GM12878 (cell line): Measurements from ENCODE around the gene ZCRB1. TPM values are rescaled to one million over a fixed set of nuclear protein-coding genes. Genes with fewer than 3 reads are reported as not detected.

Experiments
- ATAC-seq: fragments of 200-7000 bp; cut with Tn5 transposase; 3 replicates; pipeline ENCODE4 v1.9.1; 2020; ENCODE audit warnings: mild to moderate bottlenecking, moderate library complexity
- BruUV-seq: library from RNA; stranded (reverse); fragments of 400-500 nt; replicated peaks from 2 replicates; lab custom pipeline; 2021; lab: Mats Ljungman, UMichigan
- CTCF ChIA-PET: fragments of 300-600 bp; sonication (Branson Sonifier 250); formaldehyde crosslinking; extraction: SDS; loops from one replicate; lab custom pipeline; 2021; ENCODE audit warnings: inconsistent platforms; lab: Yijun Ruan, JAX
- POLR2A ChIA-PET: fragments of 350-600 bp; formaldehyde crosslinking; extraction: SDS; loops from one replicate; lab custom pipeline; 2021; ENCODE audit warnings: inconsistent platforms; lab: Charles Lee
- RAD21 ChIA-PET: fragments of 300-600 bp; sonication (Branson Sonifier 250); formaldehyde crosslinking; loops from one replicate; lab custom pipeline; 2023; ENCODE audit warnings: antibody characterized with exemption; ENCODE audit not compliant: unreplicated experiment; lab: Charles Lee
- SMC1A ChIA-PET: fragments of 300-600 bp; sonication (Branson Sonifier 250); formaldehyde crosslinking; loops from one replicate; lab custom pipeline; 2023; ENCODE audit not compliant: unreplicated experiment, uncharacterized antibody; lab: Charles Lee
- DNase-seq: peaks from one replicate; pipeline ENCODE4 v3.0.0-alpha.2; 2011; ENCODE audit warnings: low read depth, low spot score
- FAIRE-seq: peaks from 3 replicates; lab custom pipeline; 2011; peaks lifted over from hg19 to GRCh38; lab: Jason Lieb, UNC
- H2AFZ ChIP-seq: 2 replicates; pipeline ENCODE4 v1.6.0; 2011; ENCODE audit warnings: low read depth, low read length, control low read depth; ENCODE audit not compliant: control insufficient read depth
- H3K27ac ChIP-seq: 2 replicates; pipeline ENCODE4 v1.5.1; 2011; ENCODE audit warnings: control low read depth; ENCODE audit not compliant: control insufficient read depth, insufficient read depth
- H3K27me3 ChIP-seq, 2 experiments: replicated peaks in 1 of 2; 2 replicates each; pipeline versions ENCODE4 v1.6.0 to v1.6.1; 2011; ENCODE audit warnings: low read length in 1 of 2; ENCODE audit not compliant: control insufficient read depth in 2 of 2, insufficient read depth in 2 of 2
- H3K36me3 ChIP-seq, 2 experiments: 2 replicates each; pipeline ENCODE4 v1.5.1; 2011; ENCODE audit warnings: low read length in 1 of 2; ENCODE audit not compliant: control insufficient read depth in 2 of 2, insufficient read depth in 2 of 2
- H3K4me1 ChIP-seq: 2 replicates; pipeline ENCODE4 v1.6.1; 2011; ENCODE audit warnings: mild to moderate bottlenecking, low read length, moderate library complexity, mixed read lengths; ENCODE audit not compliant: control insufficient read depth, insufficient read depth
- H3K4me2 ChIP-seq: 2 replicates; pipeline ENCODE4 v1.6.0; 2011; ENCODE audit warnings: control low read depth; ENCODE audit not compliant: control insufficient read depth, insufficient read depth
- H3K4me3 ChIP-seq: fragments of 200-600 bp; sonication (generic); 2 replicates; pipeline ENCODE4 v1.5.1; 2016
- H3K79me2 ChIP-seq: 2 replicates; pipeline ENCODE4 v1.6.0; 2011; ENCODE audit warnings: low read length; ENCODE audit not compliant: control insufficient read depth, insufficient read depth
- H3K9ac ChIP-seq: 2 replicates; pipeline ENCODE4 v1.8.0; 2011; ENCODE audit warnings: low read length, control low read depth, mixed read lengths; ENCODE audit not compliant: control insufficient read depth, insufficient read depth
- H3K9me3 ChIP-seq: replicated peaks from 3 replicates; pipeline ENCODE4 v1.5.1; 2011; ENCODE audit warnings: mild to moderate bottlenecking, low read length; ENCODE audit not compliant: control insufficient read depth, insufficient read depth
- H4K20me1 ChIP-seq: 2 replicates; pipeline ENCODE4 v1.6.0; 2011; ENCODE audit not compliant: control insufficient read depth, insufficient read depth
- EZH2 ChIP-seq: IDR thresholded peaks from 2 replicates; pipeline ENCODE4 v1.6.1; 2012; ENCODE audit warnings: low read depth, mild to moderate bottlenecking, control low read depth, inconsistent platforms, low read length, borderline replicate concordance; ENCODE audit not compliant: control insufficient read depth
- IKZF1 ChIP-seq: fragments of 450-650 bp; conservative IDR thresholded peaks from 2 replicates; pipeline ENCODE4 v1.6.1; 2017; ENCODE audit warnings: antibody characterized with exemption, mild to moderate bottlenecking
- IRF5 ChIP-seq: fragments of 450-650 bp; IDR thresholded peaks from 2 replicates; pipeline ENCODE4 v1.6.1; 2017; ENCODE audit warnings: borderline replicate concordance
- REST ChIP-seq: IDR thresholded peaks from 2 replicates; pipeline ENCODE4 v1.6.1; 2012; ENCODE audit warnings: mild to moderate bottlenecking, low read depth, low read length
- SIN3A ChIP-seq: IDR thresholded peaks from 2 replicates; pipeline ENCODE4 v1.6.1; 2012; ENCODE audit warnings: low read depth, low read length, improper control_type of control experiment
- SRF ChIP-seq, 2 experiments: IDR thresholded peaks; 2 replicates each; pipeline ENCODE4 v1.6.1; 2011; ENCODE audit warnings: low read depth in 2 of 2, low read length in 2 of 2, mild to moderate bottlenecking in 1 of 2, moderate library complexity in 1 of 2
- SUZ12 ChIP-seq: fragments of 200-600 bp; sonication (generic); IDR thresholded peaks from one replicate; pipeline ENCODE4 v1.6.1; 2018; ENCODE audit warnings: antibody characterized with exemption, mild to moderate bottlenecking; ENCODE audit not compliant: unreplicated experiment
- WGBS: methylation state at CpG from one replicate; pipeline ENCODE4 v1.1.6; 2016; ENCODE audit warnings: low lambda C conversion rate; ENCODE audit not compliant: insufficient replicate concordance, insufficient coverage; ENCODE audit errors: missing lambda C conversion rate; 5-methylcytosine and 5-hydroxymethylcytosine counted together
- in situ Hi-C: fragments of 300-500 bp; cut with MboI; formaldehyde crosslinking; loops from 9 replicates; pipeline ENCODE4 v1.14.3; 2018; ENCODE audit warnings: mixed read lengths
- intact Hi-C: fragments of 100-400 bp; cut with micrococcal nuclease; formaldehyde crosslinking; loops from one replicate; pipeline ENCODE4 v1.14.2; 2022; ENCODE audit not compliant: unreplicated experiment
- polyA plus RNA-seq, 11 experiments: library from polyadenylated mRNA; depleted of rRNA in 4 of 11; unstranded in 6 of 11; stranded (reverse) in 5 of 11; fragments of >200 nt; fragmentation: Nextera tagmentation in 4 of 11; fragmentation: Illumina TruSeq in 1 of 11; extraction: Ambion mirVana in 4 of 11; extraction: Trizol in 1 of 11; gene quantifications; 1 replicate in 1 of 11; 2 replicates in 10 of 11; pipeline versions ENCODE4 v1.2.1 to v1.2.3, GENCODE V29; 2011 to 2016; ENCODE audit warnings: inconsistent platforms in 2 of 11, missing spikeins in 2 of 11, low read depth in 1 of 11
- total RNA-seq, 4 experiments: library from RNA; depleted of rRNA in 3 of 4; stranded (reverse); fragments of >200 nt in 3 of 4; fragmentation: Illumina TruSeq in 1 of 4; extraction: Trizol in 1 of 4; gene quantifications; 2 replicates each; pipeline versions ENCODE4 v1.2.1 to v1.2.3, GENCODE V29; 2013 to 2021

Gene ZCRB1
- total and polyA plus RNA-seq, 10 of the 15 experiments (the other 5 are each of a cell fraction or from before 2014, with no cell fraction given), result 43.3 to 178 (median 88.6) TPM

DNA sequence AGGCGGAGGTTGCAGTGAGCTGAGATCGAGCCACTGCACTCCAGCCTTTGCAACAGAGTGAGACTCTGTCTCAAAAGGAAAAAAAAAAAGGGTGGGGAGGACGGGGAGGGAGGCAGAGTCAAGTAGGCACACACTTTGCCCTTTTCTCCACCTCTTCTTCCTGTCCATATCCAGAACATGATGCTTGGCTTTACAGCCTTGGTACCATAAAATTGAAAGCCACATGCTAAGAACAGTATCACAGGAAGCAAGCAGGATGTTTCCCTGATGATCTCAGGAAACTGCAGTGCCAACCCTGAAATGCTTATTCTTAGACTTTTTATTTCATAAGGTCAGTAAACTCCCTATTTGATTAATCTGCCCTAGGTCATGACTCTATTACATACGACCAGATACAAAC is 55.3 kb downstream of the ZCRB1 start:
- in situ Hi-C loops, result no loop called here
- no peak overlapping the region for H2AFZ ChIP-seq
- 67% methylated on average over 3 of the region's 4 CpGs for WGBS

More for the DNA sequence above, 55.3 kb downstream of the ZCRB1 start:
- Histone ChIP-seq H3K4me2 (no peak overlapping the region), H3K27me3 (no peaks in the 10 kb centered on the region), H3K4me1 (no peaks in the 10 kb centered on the region), H3K9me3 (no peaks in the 10 kb centered on the region; the same call in 2 of the 3 replicates), H3K4me3 (no peak overlapping the region), H3K27ac (no peak overlapping the region), H3K9ac (no peak overlapping the region), H3K79me2 (no peaks in the 10 kb centered on the region), H4K20me1 (no peaks in the 10 kb centered on the region), H3K36me3 (no peaks in the 10 kb centered on the region)
- intact Hi-C loops, result no loop called here
- BruUV-seq, result no TSS peak
- POLR2A ChIA-PET, result no interaction called here
- no peak for DNase-seq
- no peak for ATAC-seq
- TF ChIP-seq SIN3A (no peak), IKZF1 (no peak), IRF5 (no peak), SRF (IDR thresholded peaks at IDR 0.05; ENCODE audit: low read depth in 2 of 2, low read length in 2 of 2) (no peak), SUZ12 (no peak), REST (no peak), EZH2 (no peak)
- RAD21 ChIA-PET, result no interaction called here
- no peak for FAIRE-seq
- SMC1A ChIA-PET, result no interaction called here
- CTCF ChIA-PET, result no interaction called here
